Measurements from ENCODE around the gene RAP1GAP. TPM values are rescaled to one million over a fixed set of nuclear protein-coding genes. Genes with fewer than 3 reads are reported as not detected.

Gene RAP1GAP
- total and polyA plus RNA-seq, 2 of the 13 experiments (the other 11 are each of a cell fraction or from before 2014, with no cell fraction given), result 11.9 to 37.5 TPM

DNA sequence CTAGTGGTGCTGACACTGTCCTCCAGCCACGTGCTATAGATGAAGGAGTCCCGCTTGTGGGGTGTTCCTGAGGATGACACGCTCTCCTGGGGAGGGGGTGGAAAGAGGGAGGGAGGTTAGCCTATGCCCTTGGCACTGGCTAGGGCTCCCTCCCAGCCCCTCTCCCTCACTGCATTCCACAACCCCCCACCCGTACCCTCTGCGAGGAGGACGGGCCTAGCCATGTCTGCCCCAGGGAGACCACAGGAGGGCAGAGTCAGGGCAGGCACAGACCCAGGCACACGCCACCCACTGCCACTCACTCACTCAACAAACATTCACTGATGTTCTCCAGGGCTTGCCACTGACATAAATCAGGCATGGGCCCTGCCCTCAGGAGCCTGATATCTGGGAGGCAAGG lies 70.7 kb downstream of the RAP1GAP start:
- no peak overlapping the region for H3K4me2 ChIP-seq (ENCODE audit: low read depth, low read length)
- in situ Hi-C loops (cut with HindIII; ENCODE audit: extremely low pct_ligation_motif_present, low pct_unique_long_range_greater_than_20kb), result no loop called here
- BruUV-seq (replicated peaks), result no TSS peak
- FAIRE-seq (no peak), ATAC-seq (no peak), DNase-seq (ENCODE audit: low spot score) (no peak)
- ChIA-PET POLR2A (no interaction called here), CTCF (ENCODE audit: low intra/inter-chr PET ratio, low total read pairs) (no interaction called here)
- 86% methylated on average over 1 of the region's 7 CpGs for WGBS (ENCODE audit: low lambda C conversion rate)
- H3K9me3 ChIP-seq (ENCODE audit: low read length), result no peaks in the 10 kb centered on the region
- intact Hi-C loops (cut with micrococcal nuclease; ENCODE audit: unreplicated experiment), result no loop called here
- H2AFZ ChIP-seq (ENCODE audit: low read length), result no peak overlapping the region
- no peak overlapping the region for H3K4me3 ChIP-seq (replicated peaks in 1 of 3; ENCODE audit: insufficient read depth in 1 of 3, low read depth in 2 of 3, low read length in 3 of 3)
- peaks cover 4 to 7% of the 10 kb centered on the region in 2 experiments; a peak in 3 of 5 replicates for H3K36me3 ChIP-seq (replicated peaks in 1 of 2; ENCODE audit: control insufficient read depth in 1 of 2, insufficient read depth in 2 of 2, low read length in 2 of 2)
- H3K9ac ChIP-seq (ENCODE audit: insufficient read depth, low read depth, low read length), result no peak overlapping the region
- H3K4me1 ChIP-seq (ENCODE audit: insufficient read depth, low read length), result peaks cover 13% of the 10 kb centered on the region
- H4K20me1 ChIP-seq (ENCODE audit: insufficient read depth, low read length), result no peaks in the 10 kb centered on the region
- TF ChIP-seq CEBPB (IDR thresholded peaks at IDR 0.05; ENCODE audit: borderline replicate concordance, low read depth, low read length) (no peak), KDM5B (CRISPR knock-in tag; IDR thresholded peaks at IDR 0.05; ENCODE audit: borderline replicate concordance) (no peak), ZNF570 (CRISPR knock-in tag; IDR thresholded peaks at IDR 0.05; ENCODE audit: borderline replicate concordance) (no peak), HHEX (CRISPR knock-in tag; IDR thresholded peaks at IDR 0.05) (no peak), GFI1 (CRISPR knock-in tag; IDR thresholded peaks at IDR 0.05; ENCODE audit: borderline replicate concordance) (no peak), MIER2 (CRISPR knock-in tag; IDR thresholded peaks at IDR 0.05) (no peak), NCOA5 (CRISPR knock-in tag; IDR thresholded peaks at IDR 0.05) (no peak), ZNF549 (CRISPR knock-in tag; IDR thresholded peaks at IDR 0.05) (no peak), ZNF225 (CRISPR knock-in tag; IDR thresholded peaks at IDR 0.05) (no peak)
- no peaks in the 10 kb centered on the region for H3K79me2 ChIP-seq (ENCODE audit: insufficient read depth, low read length)
- H3K27ac ChIP-seq (ENCODE audit: extremely low read length, insufficient read depth, low read length), result no peak overlapping the region
- no peaks in the 10 kb centered on the region for H3K27me3 ChIP-seq (ENCODE audit: control insufficient read depth in 1 of 2, insufficient read depth in 2 of 2, low read length in 2 of 2)

DNA sequence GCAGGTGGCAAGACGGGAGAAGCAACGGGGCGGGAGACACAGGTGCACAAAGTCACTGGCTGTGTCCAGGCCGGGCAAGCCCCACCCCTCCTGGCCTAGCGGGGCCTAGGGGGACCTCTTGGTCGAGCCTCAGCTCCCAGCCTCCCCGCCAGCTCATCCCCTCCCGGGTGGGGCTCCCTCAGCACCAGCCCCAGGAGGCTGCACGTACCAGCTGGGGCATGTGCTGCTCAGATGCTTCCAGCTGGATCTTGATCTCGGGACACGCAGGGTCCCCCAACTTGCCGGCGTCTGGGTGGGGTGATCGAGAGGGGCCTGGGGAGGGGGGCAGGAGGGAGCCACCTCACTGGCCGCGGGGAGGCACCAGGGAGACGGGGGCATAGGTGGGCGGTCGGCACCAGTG lies 71.4 kb downstream of the RAP1GAP start:
- no peak overlapping the region for H3K9ac ChIP-seq (ENCODE audit: insufficient read depth, low read depth, low read length)

More for the DNA sequence above, 71.4 kb downstream of the RAP1GAP start:
- in situ Hi-C loops (cut with HindIII; ENCODE audit: extremely low pct_ligation_motif_present, low pct_unique_long_range_greater_than_20kb) (no loop called here), intact Hi-C loops (cut with micrococcal nuclease; ENCODE audit: unreplicated experiment) (no loop called here)
- BruUV-seq (replicated peaks), result no TSS peak
- ChIA-PET CTCF (ENCODE audit: low intra/inter-chr PET ratio, low total read pairs) (no interaction called here), POLR2A (no interaction called here)
- H4K20me1 ChIP-seq (ENCODE audit: insufficient read depth, low read length), result no peaks in the 10 kb centered on the region; the same call in 1 of the 2 replicates
- TF ChIP-seq ZBED4 (CRISPR knock-in tag; IDR thresholded peaks at IDR 0.05; ENCODE audit: borderline replicate concordance), result no peak
- TF ChIP-seq AGO2 (optimal IDR thresholded peaks at IDR 0.05; ENCODE audit: low read depth, low read length), result peak; percentile 57
- no peak overlapping the region for H3K4me3 ChIP-seq (replicated peaks in 1 of 3; ENCODE audit: insufficient read depth in 1 of 3, low read depth in 2 of 3, low read length in 3 of 3)
- H3K4me1 ChIP-seq (ENCODE audit: insufficient read depth, low read length), result peaks cover 13% of the 10 kb centered on the region
- FAIRE-seq, result no peak
- no peaks in the 10 kb centered on the region for H3K9me3 ChIP-seq (ENCODE audit: low read length)
- no peak for DNase-seq (ENCODE audit: low spot score)
- H3K36me3 ChIP-seq (replicated peaks in 1 of 2; ENCODE audit: control insufficient read depth in 1 of 2, insufficient read depth in 2 of 2, low read length in 2 of 2), result peaks cover 4 to 7% of the 10 kb centered on the region in 2 experiments; a peak in 3 of 5 replicates
- no peak overlapping the region for H3K27ac ChIP-seq (ENCODE audit: extremely low read length, insufficient read depth, low read length)
- no peaks in the 10 kb centered on the region for H3K79me2 ChIP-seq (ENCODE audit: insufficient read depth, low read length)
- ATAC-seq, result no peak
- no peak overlapping the region for H3K4me2 ChIP-seq (ENCODE audit: low read depth, low read length)
- H2AFZ ChIP-seq (ENCODE audit: low read length), result no peak overlapping the region
- no peaks in the 10 kb centered on the region for H3K27me3 ChIP-seq (ENCODE audit: control insufficient read depth in 1 of 2, insufficient read depth in 2 of 2, low read length in 2 of 2)
- WGBS (ENCODE audit: low lambda C conversion rate), result 98% methylated on average over 9 of the region's 19 CpGs

Measured in HepG2 (cell line).